CD4-positive, alpha-beta T cell treated with Interleukin-15 for 1 hour (primary cell): Measurements from ENCODE around the gene SMARCD2.
"Not testable (repeated sequence)": the region's sequence is repeated elsewhere in the genome, so short reads cannot be mapped to it uniquely, and the experiment has no call there.

Experiments used
- DNase-seq: peaks from one replicate; pipeline ENCODE4 v3.0.0-alpha.2; 2020

Gene SMARCD2

GRCh38 chr17:63842540-63843386, at the start of gene SMARCD2:
Gene SMARCD2 (minus strand): TSS chr17:63842685. CDS start chr17:63842674, 11 bp downstream.
- peak; percentile 98 for DNase-seq

GRCh38 chr17:63889026-63889848, 46.8 kb upstream of the SMARCD2 start:
- DNase-seq: not testable (repeated sequence)

- DNase-seq: not testable (repeated sequence)
Observed at GRCh38 chr17:63885119-63885518, 42.6 kb upstream of the SMARCD2 start.

DNA sequence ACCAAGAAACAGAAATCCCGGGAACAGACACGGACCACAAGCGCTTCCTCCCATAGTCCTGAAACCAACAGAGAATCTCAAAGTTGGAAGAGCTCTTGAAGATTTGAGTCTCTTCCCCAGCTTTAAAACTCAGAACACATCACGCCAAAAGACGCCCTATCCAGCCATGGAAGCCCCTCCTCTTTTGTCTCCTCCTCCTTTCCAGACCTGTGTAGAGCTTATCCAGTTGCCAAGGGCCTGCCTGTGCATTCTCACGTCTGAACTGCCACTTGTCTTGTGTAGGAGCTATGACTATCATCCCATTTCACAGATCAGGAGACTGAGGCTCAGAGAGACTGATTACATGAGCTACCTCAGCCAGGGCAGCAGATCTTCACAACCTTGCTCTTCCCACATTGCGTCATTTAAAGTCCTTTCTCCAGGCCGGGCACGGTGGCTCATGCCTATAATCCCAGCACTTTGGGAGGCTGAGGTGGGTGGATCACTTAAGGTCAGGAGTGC, 40.2 kb upstream of the SMARCD2 start:
- not testable (repeated sequence) for DNase-seq

- DNase-seq: peak; percentile 62
Observed at GRCh38 chr17:63881935-63882601, 39.6 kb upstream of the SMARCD2 start, which contains the start of gene GH2. Gene GH2 (minus strand): TSS chr17:63881944. CDS start chr17:63881801, 143 bp downstream.

DNA sequence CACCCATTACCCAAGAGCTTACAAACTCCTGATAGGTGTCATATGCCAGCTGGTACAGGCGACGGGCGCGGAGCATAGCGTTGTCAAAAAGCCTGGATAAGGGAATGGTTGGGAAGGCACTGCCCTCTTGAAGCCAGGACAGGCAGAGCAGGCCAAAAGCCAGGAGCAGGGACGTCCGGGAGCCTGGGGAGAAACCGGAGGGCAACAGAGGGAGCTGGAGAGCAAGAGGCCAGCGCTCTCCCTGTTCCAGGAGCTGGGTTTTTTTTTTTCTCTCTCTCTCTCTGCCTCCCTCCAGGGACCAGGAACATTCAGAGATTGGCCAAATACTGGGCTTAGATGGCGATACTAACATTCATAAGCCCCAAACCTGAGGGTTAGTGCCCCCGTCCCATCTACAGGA, 38.9 kb upstream of the SMARCD2 start:
- not testable (repeated sequence) for DNase-seq

GRCh38 chr17:63880706-63881105, 38.2 kb upstream of the SMARCD2 start:
- DNase-seq: no peak

DNA sequence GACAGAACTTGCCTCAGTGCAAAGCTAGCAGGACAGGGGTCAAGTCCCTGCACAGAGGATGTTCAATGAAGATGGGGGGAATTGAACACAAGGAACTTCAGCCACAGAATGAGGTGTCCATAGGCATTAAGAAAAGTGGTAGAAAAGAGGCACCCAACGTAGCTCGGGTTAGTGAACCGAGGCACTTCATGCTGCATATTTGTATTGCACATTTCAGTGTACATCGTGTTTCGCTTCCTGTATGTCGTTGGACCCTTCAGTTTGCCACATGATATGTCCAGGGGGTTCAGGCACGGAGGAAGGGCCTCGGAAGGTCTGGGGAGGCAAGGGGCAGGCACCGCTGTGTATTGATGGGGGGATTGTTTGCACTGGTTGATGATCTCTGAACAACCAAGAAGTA, 35.9 kb upstream of the SMARCD2 start:
- not testable (repeated sequence) for DNase-seq

- DNase-seq: not testable (repeated sequence)
Observed at GRCh38 chr17:63874693-63875092, 32.2 kb upstream of the SMARCD2 start.

GRCh38 chr17:63874061-63874626, 31.7 kb upstream of the SMARCD2 start:
- not testable (repeated sequence) for DNase-seq

DNA sequence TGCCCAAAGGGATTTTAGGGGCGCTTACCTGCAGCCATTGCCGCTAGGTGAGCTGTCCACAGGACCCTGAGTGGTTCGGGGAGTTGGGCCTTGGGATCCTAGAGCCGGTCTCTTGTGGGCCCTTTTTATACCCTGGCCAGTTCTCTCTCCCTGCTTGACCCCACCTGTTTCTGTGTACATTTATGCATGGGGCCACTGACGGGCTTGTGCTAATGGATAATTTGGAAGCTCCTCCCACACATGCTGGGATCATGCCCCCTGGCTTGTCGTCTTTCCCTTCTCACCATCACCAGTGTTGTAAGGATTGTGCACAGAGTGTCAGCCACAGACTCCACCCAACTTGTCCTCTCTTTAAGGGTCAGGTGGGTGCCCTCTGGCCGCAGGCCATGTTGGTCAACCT, 31.1 kb upstream of the SMARCD2 start, which contains the start of gene CSH2:
Gene CSH2 (minus strand): TSS at position 101 of the 400 bp plus-strand sequence. CDS start 63 bp downstream, at position 38.
- not testable (repeated sequence) for DNase-seq

DNA sequence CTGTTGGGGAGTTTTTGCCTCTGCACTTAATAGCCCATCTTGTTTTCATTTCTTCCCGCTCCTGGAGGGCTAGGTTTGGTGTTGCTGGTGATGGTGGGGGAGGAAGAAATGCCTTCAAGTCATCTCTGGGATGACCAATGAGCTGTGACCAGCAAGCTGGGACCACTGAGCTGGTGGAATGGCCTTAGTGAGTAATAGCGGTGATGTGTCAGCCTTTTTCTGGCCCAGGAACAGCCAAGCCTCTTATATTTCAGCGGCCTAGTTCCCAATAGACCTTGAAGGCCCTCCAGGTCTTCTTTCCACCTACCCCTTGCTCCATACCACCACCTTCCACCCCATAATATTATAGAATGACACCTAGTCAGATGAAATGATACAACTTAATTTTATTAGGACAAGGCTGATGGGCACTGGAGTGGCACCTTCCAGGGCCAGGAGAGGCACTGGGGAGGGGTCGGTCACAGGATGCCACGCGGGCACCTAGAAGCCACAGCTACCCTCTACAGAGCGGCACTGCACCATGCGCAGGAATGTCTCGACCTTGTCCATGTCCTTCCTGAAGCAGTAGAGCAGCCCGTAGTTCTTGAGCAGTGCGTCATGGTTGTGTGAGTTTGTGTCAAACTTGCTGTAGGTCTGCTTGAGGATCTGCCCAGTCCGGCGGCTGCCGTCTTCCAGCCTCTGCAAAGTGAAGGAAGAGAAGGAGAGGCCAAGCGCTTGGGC, 29.3 kb upstream of the SMARCD2 start:
- DNase-seq: not testable (repeated sequence)

- not testable (repeated sequence) for DNase-seq
Observed at GRCh38 chr17:63870292-63870665, 27.8 kb upstream of the SMARCD2 start.

DNA sequence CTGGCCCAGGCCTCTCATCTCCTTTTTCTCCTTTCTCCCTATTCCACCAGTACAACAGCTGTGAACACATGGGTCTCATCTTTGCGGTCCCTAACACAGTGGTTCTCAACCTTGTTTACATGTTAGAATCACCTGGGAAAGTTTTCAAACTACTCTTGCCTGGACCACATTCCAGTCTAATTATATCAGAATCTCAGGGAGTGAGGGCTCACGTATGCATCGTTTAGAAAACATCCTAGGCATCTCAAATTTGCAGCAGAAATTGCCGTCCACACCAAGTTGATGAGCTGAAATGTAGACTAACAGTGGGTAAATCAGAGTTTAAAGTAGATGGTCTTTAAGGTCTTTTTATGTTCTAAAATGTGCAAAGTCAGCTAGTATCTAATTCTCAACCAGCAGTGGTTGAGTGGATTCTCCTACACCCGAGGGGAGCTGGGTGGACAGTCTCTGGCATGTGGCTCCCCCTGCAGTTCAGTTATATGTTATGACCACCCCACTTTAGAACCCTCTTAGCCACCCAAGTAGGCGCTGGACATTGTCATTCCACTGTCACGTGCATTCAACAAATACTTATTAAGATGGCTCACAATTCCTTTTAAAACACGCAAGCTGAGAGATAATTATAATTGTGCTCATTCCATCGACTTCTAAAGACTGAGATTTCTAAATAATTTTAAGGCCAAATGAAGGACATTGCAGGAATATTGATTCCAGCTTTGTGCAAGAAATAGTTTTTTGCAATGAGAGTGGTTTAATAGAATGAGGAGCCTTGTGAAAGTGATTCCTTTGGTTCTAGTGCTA, 27.2 kb upstream of the SMARCD2 start:
- DNase-seq: not testable (repeated sequence)

GRCh38 chr17:63866625-63867024, 24.1 kb upstream of the SMARCD2 start:
- DNase-seq: not testable (repeated sequence)

DNA sequence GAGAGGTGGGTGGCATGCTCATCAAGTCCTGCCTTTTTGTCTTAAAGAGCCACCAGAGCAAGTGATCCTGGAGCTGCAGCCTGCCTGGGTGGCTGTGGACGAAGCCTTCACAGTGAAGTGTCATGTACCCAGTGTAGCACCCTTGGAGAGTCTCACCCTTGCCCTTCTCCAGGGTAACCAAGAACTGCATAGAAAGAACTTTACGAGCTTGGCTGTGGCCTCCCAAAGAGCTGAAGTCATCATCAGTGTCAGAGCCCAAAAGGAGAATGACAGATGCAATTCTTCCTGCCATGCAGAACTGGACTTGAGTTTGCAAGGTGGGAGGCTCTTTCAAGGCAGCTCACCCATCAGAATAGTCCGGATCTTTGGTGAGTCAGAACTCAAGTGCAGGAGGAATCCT, 16.8 kb upstream of the SMARCD2 start:
- no peak for DNase-seq

DNA sequence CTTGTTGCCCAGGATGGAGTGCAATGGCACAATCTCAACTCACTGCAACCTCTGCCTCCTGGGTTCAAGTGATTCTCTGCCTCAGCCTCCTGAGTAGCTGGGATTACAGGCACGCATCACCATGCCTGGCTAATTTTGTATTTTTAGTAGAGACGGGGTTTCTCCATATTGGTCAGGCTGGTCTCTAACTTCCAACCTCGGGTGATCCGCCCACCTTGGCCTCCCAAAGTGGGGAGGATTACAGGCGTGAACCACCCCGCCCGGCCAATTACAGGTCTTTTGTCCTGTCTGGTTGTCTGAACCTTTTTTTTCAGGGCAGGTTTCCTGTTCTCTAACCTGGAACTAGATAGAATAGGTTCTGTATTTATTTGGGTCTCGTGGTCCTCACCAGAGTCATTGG, 13.9 kb upstream of the SMARCD2 start:
- not testable (repeated sequence) for DNase-seq

- no peak for DNase-seq
Observed at GRCh38 chr17:63855185-63855584, 12.7 kb upstream of the SMARCD2 start.

- no peak for DNase-seq
Observed at GRCh38 chr17:63854709-63855108, 12.2 kb upstream of the SMARCD2 start.

- DNase-seq: no peak
Observed at GRCh38 chr17:63853260-63853659, 10.8 kb upstream of the SMARCD2 start.

GRCh38 chr17:63850401-63850800, 7.9 kb upstream of the SMARCD2 start:
- DNase-seq: no peak
